Epithelial cell of prostate (primary cell): Measurements from ENCODE around the gene SEPTIN5.

Experiments
- DNase-seq: peaks from one replicate; pipeline ENCODE4 v3.0.0-alpha.2; 2011; ENCODE audit warnings: low read depth, low spot score
- H3K27ac ChIP-seq: fragments of 450-650 bp; 2 replicates; pipeline ENCODE4 v1.5.1; 2017; ENCODE audit warnings: mild to moderate bottlenecking

SEPTIN5 gene

GRCh38 chr22:19767427-19768341 is 53.4 kb downstream of the SEPTIN5 start:
- no peak for DNase-seq
- no peak overlapping the region for H3K27ac ChIP-seq

DNA sequence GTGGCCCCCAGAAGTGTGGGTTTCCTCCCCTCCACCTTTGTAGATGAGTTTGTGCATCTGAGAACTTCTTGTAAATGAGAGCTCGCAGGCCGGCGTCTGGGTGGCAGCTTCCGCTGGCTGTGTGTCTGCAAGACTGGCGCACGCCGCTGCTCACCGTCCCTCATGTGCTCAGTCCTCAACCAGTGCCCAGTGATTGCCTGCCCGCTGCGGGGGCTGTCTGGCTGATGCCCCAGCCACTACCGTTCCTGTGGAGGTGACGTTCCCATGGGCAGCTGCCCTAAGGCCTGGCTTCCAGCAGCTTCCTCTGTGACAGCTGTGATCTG is 55.1 kb downstream of the SEPTIN5 start:
- H3K27ac ChIP-seq = no peak overlapping the region
- DNase-seq = no peak

DNA sequence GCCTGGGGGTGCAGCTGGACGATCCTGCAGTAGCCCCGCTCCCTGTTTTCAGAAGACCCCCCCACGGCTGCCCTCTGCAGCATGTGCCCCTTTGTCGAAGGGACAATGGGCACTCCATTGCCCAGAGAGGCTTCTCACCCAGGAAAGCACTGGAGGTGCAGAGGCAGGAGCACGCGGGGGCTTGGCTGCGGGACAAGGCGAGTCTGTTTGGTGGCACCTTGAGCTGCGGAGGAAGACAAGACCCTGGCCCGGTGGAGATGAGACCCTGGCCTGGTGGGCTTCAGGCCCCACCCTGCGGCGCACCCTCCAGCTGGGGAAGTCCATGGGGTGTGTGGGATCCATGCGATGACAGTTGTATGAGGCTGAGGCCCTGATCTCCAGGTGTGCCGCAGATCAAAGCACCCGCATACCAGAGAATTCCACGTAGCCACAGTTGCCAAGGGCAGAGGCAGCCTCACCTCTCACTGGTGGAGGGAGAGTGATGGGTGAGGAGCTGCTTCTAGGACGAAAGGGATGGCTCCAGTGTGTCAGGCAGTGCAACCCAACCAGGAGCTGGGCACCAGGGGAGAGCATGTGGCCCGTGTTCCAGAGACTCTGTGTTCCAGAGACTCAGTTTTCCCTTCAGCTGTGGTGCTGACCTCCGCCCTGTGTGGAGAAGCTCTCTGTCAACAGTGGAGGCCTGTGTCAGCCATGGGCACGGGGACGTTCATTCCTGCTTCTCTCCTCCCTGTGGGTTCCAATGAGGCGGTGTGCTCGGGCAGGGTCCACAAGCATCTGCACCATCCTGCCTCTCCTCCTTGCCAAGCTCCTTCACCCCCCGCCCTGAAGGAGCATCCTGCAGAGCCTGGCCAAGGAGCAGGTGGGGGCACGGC is 56.3 kb downstream of the SEPTIN5 start:
- DNase-seq = no peak
- H3K27ac ChIP-seq = no peak overlapping the region

GRCh38 chr22:19772422-19772672 is 58.0 kb downstream of the SEPTIN5 start:
- no peak overlapping the region for H3K27ac ChIP-seq
- no peak for DNase-seq
